B cell (primary cell): ENCODE measurements around the gene SSBP3.

Experiments used
- EZH2 ChIP-seq: IDR thresholded peaks from 2 replicates; pipeline ENCODE4 v1.6.1; 2012; ENCODE audit warnings: borderline replicate concordance, low read depth, mild to moderate bottlenecking, moderate library complexity, low read length; ENCODE audit not compliant: insufficient read depth, poor library complexity, severe bottlenecking
- TF ChIP-seq, protein P1 (sequence below): fragments of 200-600 bp; IDR thresholded peaks from one replicate; pipeline ENCODE4 v1.8.0; 2022; ENCODE audit warnings: antibody characterized with exemption, mild to moderate bottlenecking

- TF ChIP-seq, protein P1, sequence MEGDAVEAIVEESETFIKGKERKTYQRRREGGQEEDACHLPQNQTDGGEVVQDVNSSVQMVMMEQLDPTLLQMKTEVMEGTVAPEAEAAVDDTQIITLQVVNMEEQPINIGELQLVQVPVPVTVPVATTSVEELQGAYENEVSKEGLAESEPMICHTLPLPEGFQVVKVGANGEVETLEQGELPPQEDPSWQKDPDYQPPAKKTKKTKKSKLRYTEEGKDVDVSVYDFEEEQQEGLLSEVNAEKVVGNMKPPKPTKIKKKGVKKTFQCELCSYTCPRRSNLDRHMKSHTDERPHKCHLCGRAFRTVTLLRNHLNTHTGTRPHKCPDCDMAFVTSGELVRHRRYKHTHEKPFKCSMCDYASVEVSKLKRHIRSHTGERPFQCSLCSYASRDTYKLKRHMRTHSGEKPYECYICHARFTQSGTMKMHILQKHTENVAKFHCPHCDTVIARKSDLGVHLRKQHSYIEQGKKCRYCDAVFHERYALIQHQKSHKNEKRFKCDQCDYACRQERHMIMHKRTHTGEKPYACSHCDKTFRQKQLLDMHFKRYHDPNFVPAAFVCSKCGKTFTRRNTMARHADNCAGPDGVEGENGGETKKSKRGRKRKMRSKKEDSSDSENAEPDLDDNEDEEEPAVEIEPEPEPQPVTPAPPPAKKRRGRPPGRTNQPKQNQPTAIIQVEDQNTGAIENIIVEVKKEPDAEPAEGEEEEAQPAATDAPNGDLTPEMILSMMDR = no peak
- no peak for TF ChIP-seq EZH2
Observed at GRCh38 chr1:54299037-54299436, 107.2 kb downstream of the SSBP3 start.
